Sigmoid colon (tissue), 4 donors: ENCODE data around the gene FUT2.

ENCODE experiments used
- POLR2AphosphoS5 ChIP-seq, 4 donors: sonication (generic); formaldehyde crosslinking; IDR thresholded peaks; one replicate each; pipeline ENCODE4 v1.6.1; 2017; ENCODE audit warnings: antibody characterized with exemption in 4 of 4
- TF ChIP-seq, protein P1 (sequence below), 4 experiments: fragments of 450-650 bp in 3 of 4; fragments of 200-600 bp in 1 of 4; IDR thresholded peaks; one replicate each; pipeline ENCODE4 v1.5.1; 2016 to 2019; ENCODE audit warnings: antibody characterized with exemption in 4 of 4, mild to moderate bottlenecking in 3 of 4, moderate library complexity in 2 of 4

DNA sequence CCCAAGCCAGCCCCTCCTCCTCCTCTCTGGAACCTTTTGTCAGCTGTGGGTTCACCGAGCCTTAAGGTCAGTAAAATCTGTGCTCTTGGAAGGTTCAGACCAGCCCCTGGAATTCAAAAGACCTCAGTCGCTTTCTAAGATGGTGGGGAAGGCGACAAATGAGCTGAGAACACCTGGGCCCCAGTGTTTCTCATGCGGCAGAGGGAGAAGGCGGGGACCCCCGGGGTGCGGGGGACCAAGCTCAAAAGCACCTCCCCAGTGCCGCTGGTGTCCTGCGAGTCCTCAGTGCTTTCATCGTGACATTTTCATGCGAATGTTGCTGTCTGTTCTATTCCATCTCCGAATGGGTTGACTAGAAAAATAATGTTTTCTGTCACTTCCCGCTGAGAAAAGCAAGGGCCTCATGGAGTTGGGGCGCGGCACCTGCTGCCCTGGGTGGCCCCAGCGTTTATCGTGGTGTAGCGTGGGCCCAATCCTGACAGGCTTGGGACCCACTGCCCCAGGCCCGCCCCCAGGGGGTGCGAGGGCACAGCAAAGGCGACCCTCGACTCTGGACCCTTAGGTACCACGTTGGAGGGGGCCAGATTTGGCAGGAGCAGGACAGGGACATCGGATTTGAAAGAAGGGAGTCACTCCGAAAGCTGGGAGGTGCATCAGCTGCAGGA lies 22.2 kb upstream of the FUT2 start:
- TF ChIP-seq, protein P1, sequence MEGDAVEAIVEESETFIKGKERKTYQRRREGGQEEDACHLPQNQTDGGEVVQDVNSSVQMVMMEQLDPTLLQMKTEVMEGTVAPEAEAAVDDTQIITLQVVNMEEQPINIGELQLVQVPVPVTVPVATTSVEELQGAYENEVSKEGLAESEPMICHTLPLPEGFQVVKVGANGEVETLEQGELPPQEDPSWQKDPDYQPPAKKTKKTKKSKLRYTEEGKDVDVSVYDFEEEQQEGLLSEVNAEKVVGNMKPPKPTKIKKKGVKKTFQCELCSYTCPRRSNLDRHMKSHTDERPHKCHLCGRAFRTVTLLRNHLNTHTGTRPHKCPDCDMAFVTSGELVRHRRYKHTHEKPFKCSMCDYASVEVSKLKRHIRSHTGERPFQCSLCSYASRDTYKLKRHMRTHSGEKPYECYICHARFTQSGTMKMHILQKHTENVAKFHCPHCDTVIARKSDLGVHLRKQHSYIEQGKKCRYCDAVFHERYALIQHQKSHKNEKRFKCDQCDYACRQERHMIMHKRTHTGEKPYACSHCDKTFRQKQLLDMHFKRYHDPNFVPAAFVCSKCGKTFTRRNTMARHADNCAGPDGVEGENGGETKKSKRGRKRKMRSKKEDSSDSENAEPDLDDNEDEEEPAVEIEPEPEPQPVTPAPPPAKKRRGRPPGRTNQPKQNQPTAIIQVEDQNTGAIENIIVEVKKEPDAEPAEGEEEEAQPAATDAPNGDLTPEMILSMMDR (IDR thresholded peaks at IDR 0.05) = no peak
- no peak for TF ChIP-seq POLR2AphosphoS5 (IDR thresholded peaks at IDR 0.05)
